ENCODE data around the gene MAP3K3. TPM values are rescaled to one million over a fixed set of nuclear protein-coding genes. Genes with fewer than 3 reads are reported as not detected.

Gene MAP3K3
- polyA plus RNA-seq, 2 donors, result 10.5 to 12.1 TPM

DNA sequence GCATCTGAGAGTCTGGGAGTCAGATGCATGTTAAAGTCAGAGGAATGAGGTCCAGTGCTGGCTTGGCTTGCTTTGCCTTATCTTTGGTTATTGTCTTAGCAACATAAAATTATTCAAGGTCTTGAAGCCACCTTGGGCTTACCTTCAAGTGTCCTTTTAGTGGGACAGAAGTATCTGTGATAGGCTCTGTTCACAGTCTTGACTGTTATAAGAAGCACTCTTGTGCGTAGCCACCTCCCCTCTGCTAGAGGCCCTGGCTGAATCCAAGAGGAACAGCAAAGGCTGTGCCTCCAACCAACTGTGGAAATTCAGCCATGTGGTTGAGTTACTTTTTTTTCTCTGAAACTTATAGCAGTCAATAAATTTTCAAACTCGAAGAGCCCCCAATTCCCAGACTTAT is 8.6 kb upstream of the MAP3K3 start:
- H3K4me3 ChIP-seq (ENCODE audit: low read depth in 1 of 2, low read length in 2 of 2), result no peak overlapping the region
- H3K9me3 ChIP-seq (ENCODE audit: control insufficient read depth in 2 of 2, insufficient read depth in 1 of 2, low read depth in 1 of 2, low read length in 1 of 2), result no peaks in the 10 kb centered on the region
- H3K27ac ChIP-seq (ENCODE audit: low read depth in 2 of 2, low read length in 1 of 2), result no peak overlapping the region
- H3K36me3 ChIP-seq (ENCODE audit: control insufficient read depth in 2 of 2, insufficient read depth in 2 of 2, low read length in 1 of 2), result peaks cover under 1 to 3% of the 10 kb centered on the region in 2 donors
- 88 to 93% methylated on average over 2 of the region's 2 CpGs for WGBS, 2 donors
- no peaks in the 10 kb centered on the region for H3K4me1 ChIP-seq (ENCODE audit: control insufficient read depth in 2 of 2, insufficient read depth in 2 of 2, low read length in 1 of 2)
- H3K27me3 ChIP-seq (ENCODE audit: control insufficient read depth in 1 of 2, insufficient read depth in 2 of 2, low read length in 2 of 2), result no peaks in the 10 kb centered on the region

DNA sequence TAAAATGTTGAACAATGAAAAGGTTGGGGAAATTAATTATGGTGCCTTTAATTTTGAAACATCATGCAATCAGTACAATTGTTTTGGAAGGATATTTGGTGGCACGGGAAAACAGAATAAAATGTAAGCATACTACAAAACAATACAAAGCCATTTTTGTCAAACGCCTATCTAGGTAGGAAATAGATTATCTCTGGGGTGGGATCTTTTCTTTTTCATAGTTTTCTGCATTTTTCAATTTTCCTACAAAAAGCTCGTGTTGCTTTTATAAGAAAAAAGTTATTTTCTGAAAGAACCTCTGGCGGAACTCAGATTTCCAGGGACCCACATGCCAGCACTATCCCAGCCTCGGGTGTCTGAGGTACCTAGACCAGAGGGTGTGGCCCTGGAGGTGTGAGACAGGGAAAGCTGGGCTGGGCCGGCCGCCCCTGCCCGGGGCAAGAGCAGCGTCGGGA is 961 bp upstream of the MAP3K3 start:
- Histone ChIP-seq H3K9me3 (ENCODE audit: control insufficient read depth in 2 of 2, insufficient read depth in 1 of 2, low read depth in 1 of 2, low read length in 1 of 2) (no peaks in the 10 kb centered on the region), H3K4me3 (ENCODE audit: low read depth in 1 of 2, low read length in 2 of 2) (peak overlapping the region; percentile 65 to 72), H3K36me3 (ENCODE audit: control insufficient read depth in 2 of 2, insufficient read depth in 2 of 2, low read length in 1 of 2) (no peaks in the 10 kb centered on the region), H3K27ac (ENCODE audit: low read depth in 2 of 2, low read length in 1 of 2) (peak overlapping the region; percentile 69 to 80), H3K4me1 (ENCODE audit: control insufficient read depth in 2 of 2, insufficient read depth in 2 of 2, low read length in 1 of 2) (peaks cover 0 to 7% of the 10 kb centered on the region in 2 donors), H3K27me3 (ENCODE audit: control insufficient read depth in 1 of 2, insufficient read depth in 2 of 2, low read length in 2 of 2) (no peaks in the 10 kb centered on the region)
- WGBS, 2 donors, result 7 to 14% methylated on average over 7 to 10 of the region's 10 CpGs

DNA sequence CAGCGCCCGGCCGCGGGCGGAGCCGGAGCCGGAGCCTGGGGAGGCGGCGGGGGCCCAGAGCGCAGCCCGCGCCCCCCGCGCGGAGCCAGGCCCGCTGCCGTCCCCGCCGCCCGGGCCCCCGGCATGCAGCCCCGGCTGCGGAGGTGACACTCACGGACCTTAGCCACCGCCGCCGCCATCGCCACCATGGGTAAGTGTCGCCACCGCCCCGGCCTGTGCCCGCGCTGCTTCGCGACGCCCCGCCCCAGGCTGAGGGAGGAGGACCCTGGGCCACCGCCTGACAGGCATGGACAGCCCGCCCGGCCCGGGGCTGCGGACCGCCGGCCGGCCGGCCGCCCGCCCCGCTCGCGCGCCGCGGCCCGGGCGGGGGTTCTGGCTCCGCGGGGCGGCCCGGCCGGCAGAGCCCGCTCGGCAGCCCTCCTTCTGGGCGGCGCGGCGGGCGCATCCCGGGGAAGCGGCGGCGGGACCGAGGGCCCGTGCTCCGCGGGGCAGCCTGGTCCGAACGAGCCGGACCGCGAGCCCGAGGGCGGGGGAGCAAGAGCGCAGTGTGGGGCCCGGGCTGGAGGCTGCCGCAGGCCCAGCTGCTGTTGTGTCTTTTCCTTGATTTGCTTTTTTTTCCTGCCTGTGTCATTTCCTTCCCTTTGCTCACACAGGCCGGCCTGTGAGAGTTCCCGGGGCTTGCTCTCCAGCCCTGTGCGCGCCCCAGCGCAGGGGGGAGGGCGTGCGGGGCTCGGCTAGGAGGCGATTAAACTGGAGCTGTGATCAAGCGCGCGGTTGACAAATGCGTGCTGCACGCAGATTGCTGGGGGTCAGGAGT is 565 bp downstream of the MAP3K3 start:
- H3K4me3 ChIP-seq (ENCODE audit: low read depth in 1 of 2, low read length in 2 of 2), result peak overlapping the region; percentile 72 to 84
- H3K9me3 ChIP-seq (ENCODE audit: control insufficient read depth in 2 of 2, insufficient read depth in 1 of 2, low read depth in 1 of 2, low read length in 1 of 2), result no peaks in the 10 kb centered on the region
- no peaks in the 10 kb centered on the region for H3K36me3 ChIP-seq (ENCODE audit: control insufficient read depth in 2 of 2, insufficient read depth in 2 of 2, low read length in 1 of 2)
- 0% methylated on average over 30 to 100 of the region's 100 CpGs for WGBS, 2 donors
- peak overlapping the region; percentile 88 to 97 for H3K27ac ChIP-seq (ENCODE audit: low read depth in 2 of 2, low read length in 1 of 2)
- H3K4me1 ChIP-seq (ENCODE audit: control insufficient read depth in 2 of 2, insufficient read depth in 2 of 2, low read length in 1 of 2), result peaks cover 0 to 7% of the 10 kb centered on the region in 2 donors
- no peaks in the 10 kb centered on the region for H3K27me3 ChIP-seq (ENCODE audit: control insufficient read depth in 1 of 2, insufficient read depth in 2 of 2, low read length in 2 of 2)

DNA sequence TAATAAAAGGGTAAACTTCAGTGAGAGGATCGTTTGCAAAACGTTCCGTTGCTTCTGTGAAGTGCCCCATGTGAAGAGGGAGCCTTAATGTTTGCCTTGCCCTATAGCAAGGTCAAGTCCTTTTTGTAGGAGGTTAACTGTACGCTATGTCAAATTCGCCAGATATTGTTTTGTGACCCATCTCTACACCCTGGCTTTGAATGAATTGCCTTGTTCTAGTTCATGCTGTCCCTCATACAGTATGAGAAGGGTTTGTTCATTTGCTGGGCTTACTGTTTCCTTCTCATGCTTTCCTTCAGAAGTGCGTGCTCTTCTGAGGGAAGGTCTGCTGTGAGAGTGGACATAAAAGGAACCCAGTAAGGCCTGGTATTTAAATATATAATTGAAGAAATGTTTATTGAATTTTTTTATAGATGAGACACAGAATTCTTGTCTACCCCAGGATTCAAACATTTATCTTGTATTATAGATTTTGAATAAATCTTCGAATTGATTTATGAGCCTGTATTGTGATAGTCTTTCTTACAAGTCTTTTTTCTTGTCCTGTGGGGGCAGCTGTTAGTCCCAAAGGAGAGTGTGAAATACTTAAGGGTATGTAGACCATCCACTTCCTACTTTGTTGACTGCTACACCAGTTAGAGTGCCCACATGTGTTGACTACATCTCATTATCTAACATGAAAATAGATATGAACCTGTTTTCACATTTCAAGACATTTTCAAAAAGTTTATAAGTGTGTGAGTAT is 1.7 kb downstream of the MAP3K3 start:
- peaks cover 0 to 7% of the 10 kb centered on the region in 2 donors for H3K4me1 ChIP-seq (ENCODE audit: control insufficient read depth in 2 of 2, insufficient read depth in 2 of 2, low read length in 1 of 2)
- H3K27ac ChIP-seq (ENCODE audit: low read depth in 2 of 2, low read length in 1 of 2), result no peak overlapping the region

DNA sequence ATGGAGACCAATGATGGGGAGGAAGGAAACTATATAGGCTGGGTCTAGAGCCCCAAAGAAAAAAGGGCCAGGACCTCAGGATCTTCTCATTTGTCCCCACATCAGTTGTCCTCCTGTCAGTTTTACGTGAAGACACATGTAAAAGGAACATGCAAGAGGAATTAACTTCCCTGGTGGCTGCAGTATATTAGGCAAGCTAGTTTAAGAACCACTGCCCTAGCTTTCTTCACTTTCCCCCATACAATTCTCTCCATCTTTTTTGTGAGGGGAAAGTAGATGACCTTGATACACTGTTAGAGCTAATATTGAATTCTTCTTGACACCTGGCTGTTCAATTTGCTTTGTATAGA is 2.3 kb downstream of the MAP3K3 start:
- Histone ChIP-seq H3K27me3 (ENCODE audit: control insufficient read depth in 1 of 2, insufficient read depth in 2 of 2, low read length in 2 of 2) (no peaks in the 10 kb centered on the region), H3K4me1 (ENCODE audit: control insufficient read depth in 2 of 2, insufficient read depth in 2 of 2, low read length in 1 of 2) (peaks cover 0 to 7% of the 10 kb centered on the region in 2 donors), H3K27ac (ENCODE audit: low read depth in 2 of 2, low read length in 1 of 2) (no peak overlapping the region), H3K9me3 (ENCODE audit: control insufficient read depth in 2 of 2, insufficient read depth in 1 of 2, low read depth in 1 of 2, low read length in 1 of 2) (no peaks in the 10 kb centered on the region), H3K36me3 (ENCODE audit: control insufficient read depth in 2 of 2, insufficient read depth in 2 of 2, low read length in 1 of 2) (no peaks in the 10 kb centered on the region), H3K4me3 (ENCODE audit: low read depth in 1 of 2, low read length in 2 of 2) (peak overlapping the region in 1 of 2 donors; percentile 7)
- WGBS, 2 donors, result 58 to 85% methylated on average over 1 of the region's 1 CpG

More for the DNA sequence above, 1.7 kb downstream of the MAP3K3 start:
- peak overlapping the region in 1 of 2 donors; percentile 72 for H3K4me3 ChIP-seq (ENCODE audit: low read depth in 1 of 2, low read length in 2 of 2)
- no peaks in the 10 kb centered on the region for H3K27me3 ChIP-seq (ENCODE audit: control insufficient read depth in 1 of 2, insufficient read depth in 2 of 2, low read length in 2 of 2)
- H3K36me3 ChIP-seq (ENCODE audit: control insufficient read depth in 2 of 2, insufficient read depth in 2 of 2, low read length in 1 of 2), result no peaks in the 10 kb centered on the region
- no peaks in the 10 kb centered on the region for H3K9me3 ChIP-seq (ENCODE audit: control insufficient read depth in 2 of 2, insufficient read depth in 1 of 2, low read depth in 1 of 2, low read length in 1 of 2)
- WGBS, 2 donors, result 42 to 47% methylated on average over 7 of the region's 7 CpGs

DNA sequence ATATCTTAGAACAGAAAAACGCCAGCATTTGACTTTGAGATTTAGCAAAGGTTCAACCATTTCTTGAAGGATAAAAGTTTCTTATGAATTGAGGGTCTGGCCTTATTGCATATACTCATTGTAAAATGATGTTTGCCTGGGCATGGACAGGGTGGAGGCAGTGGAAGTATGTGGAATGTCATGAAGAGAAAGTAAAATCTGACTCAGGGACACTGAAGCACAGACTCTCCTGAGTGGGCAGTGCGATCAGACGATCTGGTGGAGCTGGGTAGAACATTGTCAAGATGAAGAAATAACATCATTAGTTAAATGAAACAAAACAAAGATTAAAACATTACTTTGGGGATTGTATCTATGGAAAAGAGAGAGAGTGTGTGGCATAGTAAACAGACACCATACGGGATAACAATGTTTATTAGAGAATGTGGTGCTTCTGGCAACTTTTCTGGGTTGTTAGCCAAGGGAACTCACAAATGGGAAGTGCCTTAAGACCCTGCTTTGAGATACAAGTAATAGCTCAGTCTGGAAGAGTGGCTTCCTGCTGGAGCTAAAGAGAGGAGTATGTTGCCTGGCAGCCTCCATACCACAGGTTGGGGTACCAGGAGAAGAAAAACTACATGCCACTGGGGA is 4.4 kb downstream of the MAP3K3 start:
- Histone ChIP-seq H3K27ac (ENCODE audit: low read depth in 2 of 2, low read length in 1 of 2) (peak overlapping the region in 1 of 2 donors; percentile 27), H3K27me3 (ENCODE audit: control insufficient read depth in 1 of 2, insufficient read depth in 2 of 2, low read length in 2 of 2) (no peaks in the 10 kb centered on the region), H3K4me1 (ENCODE audit: control insufficient read depth in 2 of 2, insufficient read depth in 2 of 2, low read length in 1 of 2) (peaks cover 0 to 7% of the 10 kb centered on the region in 2 donors), H3K9me3 (ENCODE audit: control insufficient read depth in 2 of 2, insufficient read depth in 1 of 2, low read depth in 1 of 2, low read length in 1 of 2) (no peaks in the 10 kb centered on the region), H3K36me3 (ENCODE audit: control insufficient read depth in 2 of 2, insufficient read depth in 2 of 2, low read length in 1 of 2) (no peaks in the 10 kb centered on the region), H3K4me3 (ENCODE audit: low read depth in 1 of 2, low read length in 2 of 2) (no peak overlapping the region)
- WGBS, 2 donors, result 59 to 60% methylated on average over 4 of the region's 4 CpGs

DNA sequence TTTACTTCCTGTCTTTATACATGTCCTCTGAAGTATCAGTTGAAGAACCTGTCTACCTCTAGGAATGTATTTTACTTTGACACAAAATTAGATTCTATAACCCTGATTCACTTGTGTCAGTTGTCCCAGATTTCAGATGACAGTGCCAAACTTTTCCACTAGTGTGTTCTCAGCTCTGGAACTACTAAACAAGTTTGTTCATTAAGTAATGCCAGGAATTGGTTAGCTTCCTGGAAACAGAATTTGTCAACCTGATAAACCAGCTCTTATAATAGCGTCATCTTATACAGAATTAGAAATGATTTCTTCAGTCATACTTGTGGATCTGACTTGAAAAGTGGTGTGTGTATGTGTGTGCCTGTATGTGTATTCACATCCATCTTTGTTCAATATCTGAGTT is 7.4 kb downstream of the MAP3K3 start:
- Histone ChIP-seq H3K27ac (ENCODE audit: low read depth in 2 of 2, low read length in 1 of 2) (peak overlapping the region in 1 of 2 donors; percentile 34), H3K4me3 (ENCODE audit: low read depth in 1 of 2, low read length in 2 of 2) (no peak overlapping the region), H3K27me3 (ENCODE audit: control insufficient read depth in 1 of 2, insufficient read depth in 2 of 2, low read length in 2 of 2) (no peaks in the 10 kb centered on the region), H3K4me1 (ENCODE audit: control insufficient read depth in 2 of 2, insufficient read depth in 2 of 2, low read length in 1 of 2) (no peaks in the 10 kb centered on the region), H3K36me3 (ENCODE audit: control insufficient read depth in 2 of 2, insufficient read depth in 2 of 2, low read length in 1 of 2) (peaks cover 0 to 2% of the 10 kb centered on the region in 2 donors), H3K9me3 (ENCODE audit: control insufficient read depth in 2 of 2, insufficient read depth in 1 of 2, low read depth in 1 of 2, low read length in 1 of 2) (no peaks in the 10 kb centered on the region)
- WGBS, 2 donors, result 38 to 49% methylated on average over 1 of the region's 1 CpG

DNA sequence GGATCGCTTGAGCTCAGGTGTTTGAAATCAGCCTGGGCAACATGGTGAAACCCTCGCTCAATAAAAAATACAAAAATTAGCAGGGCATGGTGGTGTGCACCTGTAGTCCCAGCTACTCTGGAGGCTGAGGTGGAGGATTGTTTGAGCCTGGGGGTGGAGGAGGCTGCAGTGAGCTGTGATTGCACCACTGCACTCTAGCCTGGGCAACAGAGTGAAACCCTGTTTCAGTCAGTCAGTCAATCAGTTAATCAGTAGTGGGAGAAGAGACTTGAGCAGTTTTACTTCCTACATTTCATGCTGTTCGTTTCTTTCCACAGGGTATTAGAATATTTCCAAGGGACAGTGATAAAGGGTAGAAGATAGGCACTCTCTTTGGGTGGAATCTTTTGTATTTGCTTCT is 8.8 kb downstream of the MAP3K3 start:
- no peaks in the 10 kb centered on the region for H3K27me3 ChIP-seq (ENCODE audit: control insufficient read depth in 1 of 2, insufficient read depth in 2 of 2, low read length in 2 of 2)
- no peak overlapping the region for H3K27ac ChIP-seq (ENCODE audit: low read depth in 2 of 2, low read length in 1 of 2)
- no peaks in the 10 kb centered on the region for H3K9me3 ChIP-seq (ENCODE audit: control insufficient read depth in 2 of 2, insufficient read depth in 1 of 2, low read depth in 1 of 2, low read length in 1 of 2)
- H3K36me3 ChIP-seq (ENCODE audit: control insufficient read depth in 2 of 2, insufficient read depth in 2 of 2, low read length in 1 of 2), result peaks cover 2 to 3% of the 10 kb centered on the region in 2 donors
- no peak overlapping the region for H3K4me3 ChIP-seq (ENCODE audit: low read depth in 1 of 2, low read length in 2 of 2)
- H3K4me1 ChIP-seq (ENCODE audit: control insufficient read depth in 2 of 2, insufficient read depth in 2 of 2, low read length in 1 of 2), result no peaks in the 10 kb centered on the region
- WGBS, 2 donors, result 90 to 92% methylated on average over 3 of the region's 3 CpGs

DNA sequence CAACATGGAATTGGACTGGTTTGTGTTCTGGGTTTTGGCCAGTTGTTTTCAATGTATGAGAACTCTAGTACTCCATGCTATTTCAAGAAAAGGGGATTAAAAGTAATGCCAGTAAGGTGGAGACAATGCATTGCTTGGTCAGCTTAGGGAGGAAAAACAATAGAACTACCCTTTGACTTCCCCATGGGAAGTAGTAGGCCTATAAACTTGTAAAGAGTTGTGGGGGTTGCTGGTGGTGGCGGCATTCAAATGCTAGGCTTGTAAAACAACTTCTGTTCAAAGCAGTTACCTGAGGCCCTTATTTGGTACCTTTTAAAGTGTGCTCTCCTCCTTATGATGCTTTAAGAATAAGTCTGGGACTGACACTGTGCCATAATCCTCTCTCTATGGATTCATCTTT is 9.4 kb downstream of the MAP3K3 start:
- H3K27ac ChIP-seq (ENCODE audit: low read depth in 2 of 2, low read length in 1 of 2), result no peak overlapping the region
- 70 to 80% methylated on average over 1 of the region's 1 CpG for WGBS, 2 donors
- no peaks in the 10 kb centered on the region for H3K9me3 ChIP-seq (ENCODE audit: control insufficient read depth in 2 of 2, insufficient read depth in 1 of 2, low read depth in 1 of 2, low read length in 1 of 2)
- H3K27me3 ChIP-seq (ENCODE audit: control insufficient read depth in 1 of 2, insufficient read depth in 2 of 2, low read length in 2 of 2), result no peaks in the 10 kb centered on the region
- no peaks in the 10 kb centered on the region for H3K4me1 ChIP-seq (ENCODE audit: control insufficient read depth in 2 of 2, insufficient read depth in 2 of 2, low read length in 1 of 2)
- no peak overlapping the region for H3K4me3 ChIP-seq (ENCODE audit: low read depth in 1 of 2, low read length in 2 of 2)
- peaks cover 6 to 9% of the 10 kb centered on the region in 2 donors for H3K36me3 ChIP-seq (ENCODE audit: control insufficient read depth in 2 of 2, insufficient read depth in 2 of 2, low read length in 1 of 2)
